Heart left ventricle (tissue), 16 donors: ENCODE data around the gene DKKL1. TPM values are rescaled to one million over a fixed set of nuclear protein-coding genes. Genes with fewer than 3 reads are reported as not detected.

ENCODE experiments used
- ATAC-seq, 4 donors: fragments of 200-7000 bp; cut with Tn5 transposase; one replicate each; pipeline ENCODE4 v1.9.1; 2020 to 2022; ENCODE audit warnings: moderate library complexity in 4 of 4, mild to moderate bottlenecking in 3 of 4, moderate number of reproducible peaks in 1 of 4
- DNase-seq, 5 donors: peaks; one replicate each; pipeline ENCODE4 v3.0.0-alpha.2; 2020
- H3K27ac ChIP-seq, 12 donors: fragments of 200-600 bp; sonication (generic) in 4 of 12; one replicate each; pipeline versions ENCODE4 v1.5.0 to v1.8.0; 2016 to 2022; ENCODE audit warnings: mild to moderate bottlenecking in 2 of 12
- H3K27me3 ChIP-seq, 9 donors: fragments of 200-600 bp; sonication (generic) in 2 of 9; one replicate each; pipeline versions ENCODE4 v1.5.1 to v1.8.0; 2016 to 2022; ENCODE audit warnings: mild to moderate bottlenecking in 3 of 9
- H3K36me3 ChIP-seq, 9 donors: fragments of 200-600 bp; sonication (generic) in 2 of 9; one replicate each; pipeline versions ENCODE4 v1.5.0 to v1.8.0; 2018 to 2022; ENCODE audit warnings: mild to moderate bottlenecking in 2 of 9
- H3K4me1 ChIP-seq, 12 donors: fragments of 200-600 bp; sonication (generic) in 4 of 12; one replicate each; pipeline versions ENCODE4 v1.5.0 to v1.8.0; 2016 to 2022; ENCODE audit warnings: mild to moderate bottlenecking in 3 of 12
- H3K4me3 ChIP-seq, 12 donors: fragments of 200-600 bp; sonication (generic) in 4 of 12; one replicate each; pipeline versions ENCODE4 v1.5.0 to v1.8.0; 2017 to 2022; ENCODE audit warnings: mild to moderate bottlenecking in 9 of 12, moderate library complexity in 4 of 12
- H3K9me3 ChIP-seq, 12 donors: fragments of 200-600 bp; sonication (generic) in 4 of 12; one replicate each; pipeline versions ENCODE4 v1.5.0 to v1.8.0; 2016 to 2022; ENCODE audit warnings: mild to moderate bottlenecking in 1 of 12
- CTCF ChIP-seq, 12 donors: fragments of 200-600 bp; sonication (generic) in 4 of 12; IDR thresholded peaks; one replicate each; pipeline versions ENCODE4 v1.5.0 to v1.8.0; 2018 to 2022; ENCODE audit warnings: antibody characterized with exemption in 12 of 12, mild to moderate bottlenecking in 5 of 12
- POLR2A ChIP-seq, 2 donors: fragments of 450-650 bp; IDR thresholded peaks; one replicate each; pipeline ENCODE4 v1.6.1; 2017; ENCODE audit warnings: antibody characterized with exemption in 2 of 2, mild to moderate bottlenecking in 2 of 2, moderate library complexity in 2 of 2
- WGBS, 4 donors: extraction: QIAGEN DNeasy Blood & Tissue Kit in 2 of 4; methylation state at CpG; one replicate each; pipeline versions ENCODE4 v1.1.5 to v1.1.7; 2013 to 2018; 5-methylcytosine and 5-hydroxymethylcytosine counted together
- intact Hi-C, 10 donors: fragments of 100-400 bp; cut with DNase I; formaldehyde crosslinking; loops; one replicate each; pipeline versions ENCODE4 v1.11.1 to v1.14.2; 2022
- polyA plus RNA-seq, 2 donors: library from polyadenylated mRNA; stranded (reverse); fragments of 200-250 nt; gene quantifications; one replicate each; pipeline ENCODE4 v1.2.3, GENCODE V29; 2013
- total RNA-seq, 9 donors: library from RNA; depleted of rRNA in 2 of 9; stranded (reverse); fragments of >200 nt in 2 of 9; fragmentation: NEBNext Ultra II Directional in 3 of 9; extraction: Animal tissue kit (Norgen Biotek cat#: 25700) in 3 of 9; gene quantifications; one replicate each; pipeline versions ENCODE4 v1.1.0 to v1.2.4, GENCODE V29; 2016 to 2023
- donor health status: ischemic (EF 13 %, LVEDD 7.1; RV severe dilation, severe dysfunction).
- donor health status: healthy with polysubstance abuse.
- donor health status: DM: no; HTN: yes; CAD: no.
- donor health status: DM: no; HTN: no; CAD: no.
- donor health status: ischemic (EF 25% LVEDD 6.9; RV normal size, moderate dysfunction).
- donor health status: ischemic (EF 25% LVEDD 5.7; RV mildly dilated, moderate dysfunction).
- donor health status: healthy.
- donor health status: DM: yes; HTN: yes; CAD: no.
- donor health status: ischemic (EF 35%, LVEDD 5.7; RV mildly dilated, moderate dysfunction).
- donor health status: nonischemic (EF 11% LVEDD 7.7; RV severe dilation, severe dysfunction).
- donor health status: DM: yes; HTN: yes; CAD: no.
- donor health status: PGD.
- donor health status: ischemic (EF 29% LVEDD 5.4; RV normal size, mild dysfunction).
- donor health status: nonischemic (EF 23%, LVEDD 6.1; RV moderate dilation, normal function).

The DKKL1 gene
- total and polyA plus RNA-seq, 11 donors = 0.24 to 0.51 TPM; not detected in 9

DNA sequence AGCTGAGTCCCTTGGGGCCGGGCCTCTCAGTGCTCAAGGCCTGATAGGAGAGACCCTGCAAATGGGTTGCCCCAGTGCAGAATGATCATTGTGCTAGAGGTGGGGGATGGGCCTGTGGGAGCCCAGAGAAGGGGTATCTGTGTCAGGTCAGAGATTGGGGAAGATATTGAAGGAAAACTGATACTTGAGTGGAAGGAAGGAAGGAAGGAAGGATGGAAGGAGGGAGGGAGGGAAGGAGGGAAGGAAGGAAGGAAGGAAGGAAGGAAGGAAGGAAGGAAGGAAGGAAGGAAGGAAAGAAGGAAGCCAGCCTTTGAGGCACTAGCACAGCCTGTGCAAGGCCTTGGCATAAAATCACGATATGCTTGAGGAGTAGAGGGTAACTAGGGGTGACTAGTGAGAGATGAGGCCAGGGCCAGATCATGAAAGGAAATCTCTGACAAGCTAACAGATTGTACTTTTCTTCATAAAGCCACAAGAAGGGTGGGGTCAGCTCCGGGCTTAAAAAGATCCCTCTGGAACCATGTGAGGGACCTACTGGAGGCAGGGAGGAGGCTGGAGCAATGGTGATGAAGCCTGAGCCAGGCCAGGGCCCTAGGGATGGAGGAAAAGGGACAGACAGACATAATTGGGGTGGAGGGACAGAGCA is 48.1 kb downstream of the DKKL1 start:
- Histone ChIP-seq H3K4me3 (no peak overlapping the region), H3K27me3 (peaks cover 0 to 23% (median 0%) of the 10 kb centered on the region in 9 donors), H3K36me3 (no peaks in the 10 kb centered on the region), H3K9me3 (no peaks in the 10 kb centered on the region), H3K27ac (no peak overlapping the region), H3K4me1 (peaks cover 0 to 21% (median 0%) of the 10 kb centered on the region in 12 donors)
- WGBS, 4 donors = 57 to 77% (median 69%) methylated on average over 3 of the region's 3 CpGs
- intact Hi-C loops = no loop called here
- no peak for ATAC-seq
- TF ChIP-seq CTCF (IDR thresholded peaks at IDR 0.05) = no peak
- TF ChIP-seq POLR2A (IDR thresholded peaks at IDR 0.05) = no peak
- DNase-seq = no peak

- Histone ChIP-seq H3K9me3 (no peaks in the 10 kb centered on the region), H3K27ac (no peak overlapping the region), H3K4me1 (peaks cover 0 to 19% (median 0%) of the 10 kb centered on the region in 12 donors), H3K27me3 (peaks cover 0 to 38% (median 6%) of the 10 kb centered on the region in 9 donors), H3K36me3 (no peaks in the 10 kb centered on the region), H3K4me3 (no peak overlapping the region)
- ATAC-seq (peak in 1 of 4 donors; percentile 60), DNase-seq (peak in 3 of 5 donors; percentile 37 to 48 (median 40))
- intact Hi-C loops = no loop called here
- TF ChIP-seq POLR2A (IDR thresholded peaks at IDR 0.05) (no peak), CTCF (IDR thresholded peaks at IDR 0.05) (no peak)
- WGBS, 4 donors = 57 to 61% (median 59%) methylated on average over 9 of the region's 9 CpGs
These were observed 49.7 kb downstream of the DKKL1 start for GRCh38 chr19:49413348-49413747.

GRCh38 chr19:49414256-49414655 is 50.6 kb downstream of the DKKL1 start:
- intact Hi-C loops = no loop called here
- Histone ChIP-seq H3K4me1 (peaks cover 0 to 10% (median 0%) of the 10 kb centered on the region in 12 donors), H3K9me3 (no peaks in the 10 kb centered on the region), H3K27me3 (peaks cover 7 to 47% (median 13%) of the 10 kb centered on the region in 9 donors), H3K4me3 (no peak overlapping the region), H3K27ac (no peak overlapping the region), H3K36me3 (no peaks in the 10 kb centered on the region)
- WGBS, 4 donors = 86 to 89% (median 87%) methylated on average over 3 of the region's 3 CpGs
- DNase-seq (no peak), ATAC-seq (no peak)
- no peak for TF ChIP-seq POLR2A (IDR thresholded peaks at IDR 0.05)
- TF ChIP-seq CTCF (IDR thresholded peaks at IDR 0.05) = no peak

DNA sequence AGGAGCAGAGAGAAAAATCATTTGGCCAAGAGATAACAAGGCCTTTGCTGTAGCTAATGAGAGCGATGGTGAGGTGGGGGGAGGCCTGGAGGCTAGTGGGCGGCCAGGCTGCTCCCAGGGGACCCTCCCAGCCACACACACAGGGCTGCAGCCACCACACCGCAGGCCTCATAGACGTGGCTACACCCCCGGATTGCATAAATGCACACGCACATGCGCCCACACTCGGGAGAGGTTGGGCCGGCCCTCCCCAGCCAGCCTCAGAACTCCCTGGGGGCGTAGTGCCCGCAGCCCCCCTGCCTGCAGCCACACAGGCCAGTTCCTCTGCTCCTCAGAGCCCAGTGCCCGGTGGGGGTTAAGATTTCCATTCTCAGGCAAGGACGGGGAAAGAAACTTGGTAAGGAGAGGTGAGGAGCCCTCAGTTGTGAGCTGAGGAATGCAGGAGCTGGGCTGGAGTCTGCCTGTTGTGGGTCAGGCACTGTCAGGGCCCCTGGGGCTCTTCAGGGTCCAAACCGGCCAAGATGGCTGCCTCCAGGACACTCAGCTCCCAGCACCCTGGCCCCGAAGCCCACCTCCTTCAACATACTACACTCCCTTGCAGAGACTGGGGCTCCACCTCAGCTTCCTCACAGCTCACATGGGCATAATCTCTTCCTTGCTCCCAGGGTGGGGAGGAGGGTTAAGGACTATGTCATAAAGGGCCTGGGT is 51.6 kb downstream of the DKKL1 start:
- WGBS, 4 donors = 55 to 69% (median 59%) methylated on average over 7 to 15 of the region's 15 CpGs
- no peak for ATAC-seq
- no peak for DNase-seq
- H3K36me3 ChIP-seq = no peaks in the 10 kb centered on the region
- no peak overlapping the region for H3K27ac ChIP-seq
- no peaks in the 10 kb centered on the region for H3K4me1 ChIP-seq
- H3K9me3 ChIP-seq = no peaks in the 10 kb centered on the region
- intact Hi-C loops = no loop called here
- no peak overlapping the region for H3K4me3 ChIP-seq
- no peak for TF ChIP-seq POLR2A (IDR thresholded peaks at IDR 0.05)
- no peak for TF ChIP-seq CTCF (IDR thresholded peaks at IDR 0.05)
- H3K27me3 ChIP-seq = peaks cover 10 to 57% (median 18%) of the 10 kb centered on the region in 9 donors
